Activated CD8-positive, alpha-beta memory T cell treated with anti-CD3 and anti-CD28 coated beads for 48 hours (primary cell): ENCODE results near the gene CLSTN2.

Source experiments
- DNase-seq, 3 experiments: peaks; one replicate each; pipeline ENCODE4 v3.0.0-alpha.2; 2020; ENCODE audit warnings: low read depth in 2 of 3, low spot score in 2 of 3

CLSTN2 gene

DNA sequence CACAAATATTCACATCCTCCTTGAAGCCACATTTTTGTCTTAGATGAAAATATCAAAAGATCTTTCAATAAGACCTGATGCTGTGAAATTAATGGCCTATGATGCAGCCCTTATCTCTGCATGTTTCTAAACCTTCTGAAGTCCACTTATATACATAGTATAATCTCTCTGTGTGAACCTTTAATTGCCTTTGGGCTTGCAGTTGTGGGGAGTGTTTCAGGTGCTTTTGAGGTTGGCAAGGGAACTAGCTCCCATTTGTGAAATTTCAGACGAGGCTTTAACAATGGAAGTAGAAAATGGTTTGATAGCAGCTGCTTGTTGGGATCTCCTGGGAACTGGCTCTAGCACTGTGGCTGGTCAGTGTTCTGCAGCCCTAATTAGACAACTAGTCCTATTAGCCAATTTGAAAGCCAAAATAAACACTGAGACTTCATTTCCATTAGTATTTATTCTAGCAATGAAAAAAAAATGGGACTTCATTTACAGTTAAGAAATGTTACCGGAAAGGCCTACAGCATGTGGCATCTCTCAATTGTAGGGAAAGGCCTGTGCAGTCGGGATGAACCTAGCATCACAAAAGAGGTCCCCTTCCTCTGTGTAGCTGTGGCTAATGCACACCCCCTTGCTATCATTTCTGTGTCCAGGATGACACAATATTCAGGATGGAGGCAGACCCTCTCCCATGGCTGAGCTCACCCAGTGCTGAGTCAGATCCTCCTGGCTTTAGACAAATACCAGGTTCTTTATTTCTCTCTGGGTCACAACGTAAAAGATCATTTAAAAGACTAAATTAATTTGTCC lies 602.1 kb downstream of the CLSTN2 start:
- DNase-seq = no peak

DNA sequence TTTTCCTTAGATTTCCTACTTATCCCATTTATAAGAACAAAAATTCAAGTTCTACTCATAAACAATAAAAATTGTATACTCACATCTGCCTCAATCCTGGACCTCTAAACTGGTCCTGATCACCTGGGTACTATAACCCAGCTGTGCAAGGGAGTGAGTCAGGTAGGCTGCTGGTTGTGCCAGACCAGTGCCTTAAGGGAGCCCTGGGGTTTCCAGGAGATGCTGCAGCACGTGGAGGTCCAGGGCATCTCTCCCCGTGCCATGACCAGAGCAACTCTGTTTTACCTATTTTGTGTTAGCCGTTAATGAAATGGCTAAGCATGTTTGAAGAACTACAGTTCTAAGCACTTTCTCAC lies 602.7 kb downstream of the CLSTN2 start:
- DNase-seq = no peak

DNA sequence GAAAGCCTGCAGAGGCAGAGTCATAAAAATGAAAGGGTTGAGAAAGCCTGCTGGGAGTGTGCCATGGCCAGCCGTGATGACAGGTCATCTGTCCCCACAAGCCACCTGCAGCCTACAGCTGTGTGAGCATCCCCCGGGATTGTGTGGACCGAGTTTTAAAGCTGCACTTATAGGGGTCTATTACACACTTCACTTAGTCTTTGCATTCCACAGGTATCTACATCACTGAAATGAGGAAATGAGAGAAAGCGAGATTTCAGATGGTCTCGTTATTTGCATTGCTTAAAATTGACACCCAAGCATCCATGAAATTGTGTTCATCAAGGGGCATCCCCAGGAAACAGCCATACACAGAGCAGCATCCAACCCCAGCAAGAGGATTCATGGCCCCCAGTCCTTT lies 605.3 kb downstream of the CLSTN2 start:
- no peak for DNase-seq

DNA sequence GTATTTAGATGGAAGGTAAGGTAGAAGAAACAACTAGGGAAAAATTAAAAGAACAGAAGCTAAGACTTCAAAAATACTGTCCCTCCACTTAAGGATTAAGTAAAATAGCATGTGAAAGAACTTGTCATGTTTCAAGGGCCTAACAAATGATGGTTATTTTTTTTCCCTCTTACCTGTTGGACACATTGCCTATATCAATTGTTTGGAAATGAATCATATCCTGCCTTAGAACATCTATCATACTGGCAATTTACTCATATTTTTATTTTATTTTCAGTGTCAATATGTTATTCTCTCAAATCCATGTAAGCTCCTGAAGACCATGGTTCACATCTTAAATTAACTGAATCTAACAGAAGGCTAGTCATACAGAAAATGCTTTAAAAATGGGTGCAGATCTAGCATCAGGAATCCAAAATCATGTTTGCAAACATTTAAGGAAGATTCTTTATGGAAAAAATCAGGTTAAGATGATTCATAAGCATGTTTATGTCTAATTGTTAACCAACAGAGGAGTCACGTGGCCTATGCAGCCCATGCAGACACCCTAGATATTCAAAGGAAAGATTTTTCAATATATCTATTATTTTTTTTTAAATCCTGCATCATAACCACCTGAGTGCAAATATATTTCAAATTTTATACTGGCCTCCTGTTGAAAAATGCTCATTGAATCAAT lies 607.1 kb downstream of the CLSTN2 start:
- no peak for DNase-seq

DNA sequence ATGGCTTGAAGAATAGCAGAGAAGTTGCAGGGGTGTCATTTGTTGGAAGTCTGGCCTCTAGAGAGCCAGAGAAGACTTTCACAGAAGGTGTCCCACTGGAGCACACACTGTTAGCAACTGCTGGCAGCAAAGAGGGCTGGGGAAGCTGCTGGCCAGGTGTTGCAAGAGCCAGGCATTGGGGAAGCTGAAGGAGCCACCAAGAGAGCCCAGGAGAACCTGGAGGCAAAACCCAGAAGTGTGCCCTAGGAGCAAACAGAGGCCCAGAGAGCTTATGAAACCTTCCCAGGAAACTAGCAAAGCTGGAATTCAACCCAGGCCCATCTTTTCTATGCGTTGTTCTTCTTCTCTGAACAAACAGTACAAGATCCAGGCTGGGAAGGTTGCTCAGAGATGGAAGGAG lies 610.2 kb downstream of the CLSTN2 start:
- DNase-seq = no peak

DNA sequence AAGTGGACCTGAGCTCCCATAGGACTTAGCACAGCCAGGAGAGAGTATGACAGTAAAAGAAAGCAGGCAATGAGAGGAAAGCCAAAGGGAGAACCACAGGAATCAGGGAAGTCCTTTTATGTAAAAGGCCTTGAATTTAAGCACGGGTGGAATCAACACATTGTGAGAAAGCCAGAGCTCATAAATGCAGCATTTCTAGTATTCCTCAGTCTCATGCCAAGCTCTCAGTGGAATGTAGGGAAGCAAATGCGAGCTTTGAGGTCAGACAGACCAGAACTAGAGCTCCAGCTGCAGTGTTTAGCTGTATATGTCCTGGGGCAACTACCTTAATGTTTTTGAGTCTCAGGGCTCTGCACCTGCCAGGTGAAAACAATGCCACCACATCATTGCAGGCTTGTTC lies 610.8 kb downstream of the CLSTN2 start:
- DNase-seq = no peak

DNA sequence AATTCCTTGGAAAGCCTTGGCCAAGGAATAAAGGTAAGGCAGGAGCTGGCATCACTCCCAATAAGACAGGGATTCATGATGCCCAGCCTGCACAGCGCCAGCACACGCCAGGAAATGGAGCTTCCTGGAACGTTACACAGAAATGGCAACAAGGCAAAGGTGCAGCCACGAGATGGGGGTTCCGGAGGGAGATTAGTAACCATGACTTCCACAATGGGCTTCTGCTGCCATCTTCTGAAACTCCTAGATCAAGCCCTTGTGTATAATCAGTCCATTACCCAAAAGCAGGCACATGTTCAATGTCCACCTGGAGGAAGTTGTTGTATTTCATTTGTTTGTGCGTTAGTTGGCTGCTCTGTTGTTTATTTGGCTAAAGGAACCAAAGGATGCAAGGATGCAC lies 611.7 kb downstream of the CLSTN2 start:
- DNase-seq = no peak

DNA sequence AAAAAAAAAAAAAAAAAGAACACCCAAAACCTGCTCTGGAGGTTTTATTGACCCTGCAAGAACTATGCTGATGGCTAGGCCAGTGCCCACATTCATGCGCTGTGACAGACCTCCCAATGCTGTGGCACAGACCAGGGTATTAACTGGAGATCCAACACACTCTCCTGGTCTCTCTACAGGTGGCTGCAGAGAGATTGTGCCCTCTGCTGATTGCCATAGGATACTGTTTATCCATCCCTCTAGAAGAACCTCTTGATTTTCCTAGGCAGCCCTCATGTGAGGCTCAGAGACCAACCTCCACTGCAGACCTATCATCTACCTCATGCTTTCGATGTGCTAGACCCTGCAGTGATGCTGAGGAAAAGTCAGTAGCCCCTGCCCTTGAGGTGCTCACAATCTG lies 617.4 kb downstream of the CLSTN2 start:
- no peak for DNase-seq

DNA sequence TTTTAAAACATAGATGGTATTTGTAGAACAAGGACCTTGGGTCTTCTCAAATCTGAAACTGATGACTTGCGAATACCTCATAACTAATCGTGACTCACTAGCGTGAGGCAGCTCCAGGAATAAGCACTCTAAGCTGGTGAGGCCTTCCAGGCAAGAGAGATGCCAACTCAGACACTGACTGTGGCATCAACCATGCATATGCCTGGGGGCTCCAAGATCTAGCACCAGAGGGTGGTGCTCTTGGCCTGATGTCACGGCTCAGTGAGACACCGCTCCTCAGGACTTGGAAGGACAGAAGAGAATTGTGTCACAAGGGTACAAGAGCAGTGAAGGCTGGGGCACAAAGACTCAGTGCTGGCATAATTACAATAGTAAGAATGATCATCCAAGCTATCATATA lies 617.9 kb downstream of the CLSTN2 start:
- no peak for DNase-seq

DNA sequence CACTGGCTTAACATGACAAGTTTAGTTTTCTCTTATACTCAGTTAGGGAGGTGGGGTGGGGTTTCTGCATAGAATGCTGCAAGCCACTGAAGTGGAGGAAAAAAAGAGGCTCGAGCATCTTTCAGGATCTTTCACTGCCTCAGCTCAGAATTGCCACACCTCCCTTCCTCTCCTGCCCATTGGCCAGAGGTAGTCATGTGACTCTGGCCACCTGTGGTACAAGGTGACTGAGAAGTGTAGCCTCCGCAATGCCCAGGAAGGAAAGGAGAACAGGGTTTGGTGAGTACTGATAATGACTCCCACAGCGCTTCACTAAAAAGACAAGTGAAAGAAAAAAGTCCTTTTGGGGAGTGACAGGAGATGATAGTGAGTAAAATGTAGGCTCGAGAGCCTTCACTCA lies 618.6 kb downstream of the CLSTN2 start:
- no peak for DNase-seq

DNA sequence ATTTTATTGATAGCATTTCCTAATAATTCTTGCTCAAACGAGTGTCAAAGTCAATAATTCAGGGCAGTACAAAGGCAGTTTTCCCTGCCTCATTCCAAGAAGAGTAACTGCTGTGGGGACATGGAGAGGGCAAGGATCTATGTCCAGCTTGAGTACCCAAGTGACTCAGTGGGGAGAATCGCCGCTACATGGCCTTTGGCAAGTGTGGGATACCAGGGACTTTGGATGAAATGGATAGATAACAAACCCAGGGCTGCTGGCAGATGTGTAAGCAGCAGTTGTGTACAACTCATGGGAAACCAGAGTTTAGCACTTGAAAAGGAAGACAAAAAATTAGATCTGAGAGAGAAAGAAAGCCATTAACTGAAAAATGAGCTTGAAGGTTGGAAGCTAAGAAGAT lies 620.7 kb downstream of the CLSTN2 start:
- no peak for DNase-seq

DNA sequence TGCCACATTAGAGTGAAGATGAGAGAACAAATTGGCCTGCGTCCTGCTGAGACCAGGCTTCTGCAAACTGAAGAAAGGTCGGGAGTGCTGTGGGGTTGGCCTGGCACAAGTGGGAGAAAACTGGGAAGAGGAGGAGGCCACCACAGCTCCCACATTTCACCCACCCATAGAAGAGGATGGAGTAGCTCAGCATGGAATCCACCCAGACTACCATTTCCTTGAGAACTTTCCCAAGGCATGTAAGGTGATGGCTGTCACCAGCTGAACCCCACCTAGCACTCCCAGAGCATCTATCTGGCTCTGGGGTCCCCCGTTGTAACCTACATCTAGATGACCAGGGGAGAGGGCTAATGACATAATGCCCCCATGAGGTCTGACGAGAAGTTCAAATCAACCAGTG lies 622.5 kb downstream of the CLSTN2 start:
- no peak for DNase-seq

DNA sequence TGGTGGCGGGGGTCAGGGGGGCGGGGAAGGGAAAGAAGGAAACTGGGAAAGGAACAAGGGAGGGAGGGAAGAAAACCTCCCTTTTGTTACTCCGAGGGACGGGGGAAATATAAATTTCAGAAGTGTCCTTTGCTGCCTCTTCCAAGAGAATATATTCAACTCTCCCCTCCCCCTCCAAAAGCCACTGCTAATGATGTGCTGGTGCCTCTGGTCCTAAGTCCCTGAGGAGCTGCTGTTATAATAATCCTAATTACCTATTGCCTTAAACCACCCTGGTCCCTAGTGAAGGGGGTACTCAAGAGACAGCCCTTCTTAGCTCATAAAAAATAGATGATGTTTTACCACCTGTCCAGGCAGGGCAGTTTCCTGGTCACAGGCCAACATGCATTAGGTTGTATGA lies 624.6 kb downstream of the CLSTN2 start:
- DNase-seq = no peak

DNA sequence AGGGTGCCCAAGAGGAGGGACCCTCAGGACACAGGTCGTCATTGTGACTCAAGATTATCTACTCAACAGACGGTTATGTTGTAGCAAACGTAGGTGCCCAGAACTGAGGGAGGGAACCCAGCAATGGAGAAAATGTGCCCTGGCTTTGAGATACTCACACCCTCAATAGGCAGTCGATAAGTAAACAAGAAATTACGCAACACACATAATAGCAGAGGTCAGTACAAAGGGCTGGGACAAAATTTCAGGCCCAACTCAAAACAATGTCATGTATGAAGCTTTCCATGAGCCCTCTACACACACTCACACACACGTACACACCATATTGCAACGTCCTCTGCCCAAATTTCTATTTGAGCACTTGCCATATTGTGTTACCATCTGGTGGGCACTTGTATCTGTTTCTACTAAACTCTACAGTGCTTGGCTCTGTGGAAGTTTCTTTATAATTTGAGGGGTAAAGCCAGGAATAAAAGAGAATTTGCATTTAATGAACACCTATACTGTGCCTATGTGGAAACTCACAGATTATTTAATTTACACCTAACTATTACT lies 628.3 kb downstream of the CLSTN2 start:
- DNase-seq = no peak

DNA sequence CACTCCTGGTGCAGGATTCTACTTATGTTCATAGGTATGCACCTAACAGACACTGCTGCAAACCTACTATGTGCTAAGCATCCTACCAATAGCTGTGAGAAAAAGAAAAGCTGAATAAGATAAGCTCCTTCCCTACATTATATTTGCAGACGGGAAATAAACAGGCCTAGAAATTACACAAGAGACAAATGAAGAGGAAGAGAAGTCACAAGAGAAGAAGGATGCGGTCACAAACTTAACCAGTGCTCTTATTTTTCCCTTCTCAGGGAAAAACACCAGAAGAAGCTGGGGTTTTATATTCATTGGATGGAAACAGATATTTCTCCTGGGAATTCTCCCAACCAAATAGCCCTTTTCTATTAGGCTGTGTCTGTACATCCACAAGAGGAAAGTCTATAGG lies 633.1 kb downstream of the CLSTN2 start:
- DNase-seq = no peak

DNA sequence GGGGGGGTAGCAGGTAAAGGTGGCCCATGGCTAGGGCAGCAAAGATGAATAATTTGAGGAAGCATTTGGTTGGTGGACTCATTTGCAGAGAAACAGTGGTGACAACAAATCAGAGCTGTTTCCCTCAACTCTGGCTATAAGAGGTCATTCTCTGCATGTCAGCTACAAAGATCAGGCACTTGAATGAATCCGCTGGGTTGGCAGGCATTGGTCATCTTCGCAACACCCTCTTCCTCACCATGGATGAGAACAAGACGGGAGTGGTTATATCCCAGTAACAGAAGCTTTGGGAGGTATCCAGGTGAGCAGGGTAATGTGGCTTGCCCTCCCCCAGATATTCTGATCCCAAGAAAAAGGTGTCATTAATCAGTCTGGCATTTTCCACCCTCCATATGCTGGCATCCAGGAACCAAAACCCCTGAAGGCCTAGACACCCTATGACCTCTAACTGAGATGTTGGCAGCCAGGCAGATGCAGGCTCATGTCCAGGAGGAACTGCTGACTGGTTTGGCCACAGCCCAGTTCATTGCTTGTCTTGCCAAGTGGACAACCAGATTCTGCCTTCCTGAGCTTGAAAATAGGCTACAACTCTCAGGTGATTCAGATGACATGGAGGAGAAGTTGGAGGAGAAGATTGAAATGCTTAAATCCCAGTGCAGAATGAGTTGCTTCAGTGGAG lies 634.0 kb downstream of the CLSTN2 start:
- no peak for DNase-seq

DNA sequence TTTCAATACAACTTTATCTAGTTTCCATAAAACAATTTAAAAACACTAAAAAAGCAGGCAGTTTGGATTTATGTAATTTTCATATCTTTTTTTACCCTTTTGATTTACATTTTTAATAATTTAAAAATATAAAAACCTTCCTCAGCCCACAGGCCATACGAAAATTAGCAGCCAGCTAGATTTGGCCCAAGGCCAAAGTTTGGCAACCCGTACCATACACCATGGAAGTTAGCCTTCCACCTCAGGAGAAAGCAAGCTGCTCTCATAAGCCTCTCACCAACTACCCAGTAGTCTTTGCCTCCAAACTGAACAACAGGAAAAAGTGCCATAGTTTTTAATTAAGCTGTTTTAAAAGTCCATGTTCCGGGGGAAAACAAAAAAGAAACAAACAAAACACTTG lies 635.6 kb downstream of the CLSTN2 start:
- no peak for DNase-seq

DNA sequence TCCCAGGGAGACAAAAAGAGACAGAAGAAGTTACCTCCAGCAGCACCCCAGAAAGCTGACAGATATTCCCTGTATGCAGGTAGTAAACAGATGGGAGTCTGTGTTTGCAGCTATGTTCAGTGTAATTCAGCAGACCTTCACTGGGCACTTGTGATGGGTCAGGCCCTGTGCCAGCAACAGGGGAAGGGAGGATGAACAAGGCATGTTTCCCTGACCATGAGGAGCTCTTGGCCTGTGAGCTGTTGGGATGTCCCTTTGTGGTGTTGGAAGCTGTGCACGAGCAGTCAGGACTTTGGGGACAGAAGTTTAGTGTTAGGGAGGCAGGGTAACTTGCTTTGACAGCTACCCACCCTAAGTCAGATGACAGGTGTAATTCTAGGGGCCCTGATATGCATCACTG lies 636.9 kb downstream of the CLSTN2 start:
- DNase-seq = no peak

DNA sequence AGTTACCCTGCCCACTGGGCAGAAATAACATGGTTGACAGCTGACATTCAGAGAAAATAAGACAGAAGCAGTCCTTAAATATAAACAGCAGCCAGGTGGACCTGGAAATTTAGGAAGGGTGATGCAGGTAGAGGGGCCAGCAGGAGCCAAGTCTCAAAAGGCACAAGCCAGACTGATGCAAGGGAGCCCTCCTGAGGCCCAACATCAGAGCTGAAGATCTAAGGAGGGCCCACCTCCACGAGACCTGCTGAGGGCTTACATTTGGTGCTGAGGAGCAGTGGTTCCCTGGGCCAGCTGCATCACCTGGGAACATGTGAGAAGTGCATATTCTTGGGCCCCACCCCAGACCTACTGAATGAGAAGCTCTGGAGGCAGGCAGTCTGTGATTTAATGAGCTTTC lies 637.3 kb downstream of the CLSTN2 start:
- no peak for DNase-seq

DNA sequence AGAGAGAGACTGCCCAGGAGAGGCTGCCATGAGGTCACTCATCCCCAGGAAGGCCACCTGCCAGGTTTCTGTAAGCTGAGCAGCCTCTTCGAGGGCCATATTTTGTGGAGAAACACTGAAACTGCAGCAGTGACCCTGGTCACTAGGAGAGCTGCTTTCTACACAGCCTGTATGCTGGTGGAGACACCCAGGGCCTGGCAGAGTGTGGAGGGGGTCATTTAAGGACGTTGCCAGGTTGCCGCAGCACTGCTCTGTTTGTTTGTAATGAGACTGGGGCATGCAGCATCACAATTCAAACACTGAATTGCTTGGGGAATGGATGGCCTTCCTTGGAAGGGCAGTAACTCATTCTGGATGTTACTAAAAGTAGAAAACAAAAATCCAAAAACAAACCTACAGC lies 638.0 kb downstream of the CLSTN2 start:
- DNase-seq = no peak

DNA sequence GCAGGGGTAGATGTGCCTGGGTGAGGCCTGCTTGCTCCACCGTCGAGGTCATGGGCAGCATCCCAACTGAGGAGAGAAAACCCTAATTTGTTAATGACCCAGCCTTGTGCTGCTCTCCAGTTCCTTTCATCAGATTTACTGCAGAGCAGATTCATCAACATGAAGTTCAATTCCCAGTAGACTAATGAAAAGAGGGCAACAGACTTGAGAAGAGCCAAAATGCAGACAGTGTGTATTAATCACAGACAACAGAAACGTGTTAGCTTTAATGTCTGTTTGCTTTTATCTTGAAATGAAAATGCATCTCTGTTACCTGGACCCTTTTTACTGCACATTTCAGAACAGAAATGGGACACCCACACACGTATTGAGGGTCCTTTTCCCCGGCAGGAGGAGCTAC lies 639.4 kb downstream of the CLSTN2 start:
- DNase-seq = no peak

DNA sequence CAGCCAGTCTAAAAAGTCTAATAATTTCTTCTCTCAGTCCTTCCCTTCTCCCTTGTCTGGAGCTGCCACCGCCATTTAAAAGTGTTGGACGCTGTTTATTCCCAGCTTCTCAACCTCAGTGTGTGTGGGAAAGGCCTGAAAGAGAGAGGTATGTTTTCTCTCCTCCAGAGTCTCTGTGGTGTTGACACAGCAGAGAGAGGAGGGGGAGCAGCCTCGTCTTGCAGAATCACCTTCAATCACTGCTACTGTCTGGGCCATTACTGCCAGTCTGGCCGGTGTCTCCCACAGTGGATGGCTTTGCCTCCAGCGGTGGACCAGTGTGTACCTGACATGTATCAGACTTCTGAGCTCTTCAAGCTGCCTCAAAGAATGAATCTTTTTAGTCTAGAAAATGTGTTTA lies 641.5 kb downstream of the CLSTN2 start:
- no peak for DNase-seq
